ENCODE results near the gene GPR176. TPM values are rescaled to one million over a fixed set of nuclear protein-coding genes. Genes with fewer than 3 reads are reported as not detected.

Gene GPR176
- polyA plus RNA-seq, 1 of the 3 experiments (the other 2 are of a cell fraction), result 21.9 TPM

GRCh38 chr15:39966521-39966920 lies 46.5 kb upstream of the GPR176 start:
- ChIA-PET CTCF (no interaction called here), POLR2A (no interaction called here)
- H4K20me1 ChIP-seq (ENCODE audit: insufficient read depth), result no peaks in the 10 kb centered on the region
- no peak for DNase-seq
- peaks cover 0 to 4% of the 10 kb centered on the region in 2 experiments; a peak in 1 of 4 replicates for H3K4me1 ChIP-seq (ENCODE audit: control insufficient read depth in 1 of 2, insufficient read depth in 2 of 2, low read depth in 1 of 2, low read length in 1 of 2)
- no peaks in the 10 kb centered on the region for H3F3A ChIP-seq (replicated peaks; ENCODE audit: insufficient read depth)
- H3K4me3 ChIP-seq (ENCODE audit: low read depth in 2 of 2, low read length in 1 of 2), result no peak overlapping the region
- no peaks in the 10 kb centered on the region for H3K27me3 ChIP-seq (ENCODE audit: insufficient read depth)
- H3K36me3 ChIP-seq (replicated peaks in 1 of 2; ENCODE audit: control insufficient read depth in 1 of 2, insufficient read depth in 2 of 2, low read length in 1 of 2), result peaks cover 64 to 71% of the 10 kb centered on the region in 2 experiments
- H3K9ac ChIP-seq, result no peak overlapping the region
- H3K4me2 ChIP-seq, result no peak overlapping the region
- WGBS (ENCODE audit: low lambda C conversion rate), result 93% methylated on average over 2 of the region's 2 CpGs
- peaks cover 11% of the 10 kb centered on the region; the same call in 1 of the 2 replicates for H3K79me2 ChIP-seq (ENCODE audit: insufficient read depth)
- no peak overlapping the region for H3K27ac ChIP-seq (ENCODE audit: low read depth in 2 of 2, low read length in 1 of 2)
- H2AFZ ChIP-seq (ENCODE audit: low read depth), result no peak overlapping the region
- no peak for TF ChIP-seq NFIC (IDR thresholded peaks at IDR 0.05; ENCODE audit: borderline replicate concordance)
- TF ChIP-seq, protein P1, sequence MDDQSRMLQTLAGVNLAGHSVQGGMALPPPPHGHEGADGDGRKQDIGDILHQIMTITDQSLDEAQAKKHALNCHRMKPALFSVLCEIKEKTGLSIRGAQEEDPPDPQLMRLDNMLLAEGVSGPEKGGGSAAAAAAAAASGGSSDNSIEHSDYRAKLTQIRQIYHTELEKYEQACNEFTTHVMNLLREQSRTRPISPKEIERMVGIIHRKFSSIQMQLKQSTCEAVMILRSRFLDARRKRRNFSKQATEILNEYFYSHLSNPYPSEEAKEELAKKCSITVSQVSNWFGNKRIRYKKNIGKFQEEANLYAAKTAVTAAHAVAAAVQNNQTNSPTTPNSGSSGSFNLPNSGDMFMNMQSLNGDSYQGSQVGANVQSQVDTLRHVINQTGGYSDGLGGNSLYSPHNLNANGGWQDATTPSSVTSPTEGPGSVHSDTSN (IDR thresholded peaks at IDR 0.05), result no peak
- TF ChIP-seq GABPA (IDR thresholded peaks at IDR 0.05; ENCODE audit: low read depth), result no peak
- TF ChIP-seq IRF3 (IDR thresholded peaks at IDR 0.05; ENCODE audit: low read depth, low read length), result no peak
- no peak for TF ChIP-seq MEF2A (IDR thresholded peaks at IDR 0.05; ENCODE audit: borderline replicate concordance, low read depth)
- TF ChIP-seq ELF1 (IDR thresholded peaks at IDR 0.05), result no peak
- TF ChIP-seq JUND (IDR thresholded peaks at IDR 0.05), result no peak
- TF ChIP-seq FOSL2 (IDR thresholded peaks at IDR 0.05; ENCODE audit: borderline replicate concordance, low read depth), result no peak
- TF ChIP-seq FOXJ3 (CRISPR knock-in tag; IDR thresholded peaks at IDR 0.05), result no peak
- TF ChIP-seq SIN3A (IDR thresholded peaks at IDR 0.05; ENCODE audit: borderline replicate concordance, low read depth, low read length), result no peak
- TF ChIP-seq TEAD4 (IDR thresholded peaks at IDR 0.05; ENCODE audit: borderline replicate concordance, insufficient read depth), result no peak
- TF ChIP-seq FOXM1 (IDR thresholded peaks at IDR 0.05; ENCODE audit: low read depth), result no peak
- no peak for TF ChIP-seq EZH2phosphoT487 (IDR thresholded peaks at IDR 0.05; ENCODE audit: borderline replicate concordance, low read depth)
- H3K9me3 ChIP-seq, result no peaks in the 10 kb centered on the region
- H3K9me2 ChIP-seq, result no peaks in the 10 kb centered on the region

DNA sequence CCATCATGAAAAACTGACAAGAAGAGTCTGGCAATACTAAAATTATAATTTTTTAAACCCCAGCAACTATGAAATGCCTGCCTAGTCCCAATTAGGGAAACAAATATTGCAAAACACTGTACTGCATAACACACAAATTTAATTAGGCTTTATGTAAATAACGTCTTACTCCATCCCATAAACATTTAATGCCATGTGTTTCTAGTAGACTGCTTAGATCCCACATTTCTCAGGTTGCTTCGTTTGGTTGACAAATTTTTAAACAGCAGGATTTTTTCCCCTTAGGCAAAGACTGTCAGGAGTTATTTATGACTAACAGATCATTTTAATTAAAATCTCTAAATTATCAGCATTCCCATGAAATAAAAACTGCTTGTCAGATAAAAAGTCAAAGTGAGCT lies 43.7 kb upstream of the GPR176 start:
- Histone ChIP-seq H3K27ac (ENCODE audit: low read depth in 2 of 2, low read length in 1 of 2) (no peak overlapping the region), H3F3A (replicated peaks; ENCODE audit: insufficient read depth) (no peaks in the 10 kb centered on the region), H3K4me2 (no peak overlapping the region), H3K79me2 (ENCODE audit: insufficient read depth) (peaks cover 5% of the 10 kb centered on the region; the same call in 1 of the 2 replicates), H3K9me2 (no peaks in the 10 kb centered on the region), H3K9ac (no peak overlapping the region), H3K27me3 (ENCODE audit: insufficient read depth) (no peaks in the 10 kb centered on the region), H3K4me3 (ENCODE audit: low read depth in 2 of 2, low read length in 1 of 2) (no peak overlapping the region), H3K36me3 (replicated peaks in 1 of 2; ENCODE audit: control insufficient read depth in 1 of 2, insufficient read depth in 2 of 2, low read length in 1 of 2) (peaks cover 73 to 78% of the 10 kb centered on the region in 2 experiments), H2AFZ (ENCODE audit: low read depth) (no peak overlapping the region), H3K9me3 (no peaks in the 10 kb centered on the region), H3K4me1 (ENCODE audit: control insufficient read depth in 1 of 2, insufficient read depth in 2 of 2, low read depth in 1 of 2, low read length in 1 of 2) (no peaks in the 10 kb centered on the region), H4K20me1 (ENCODE audit: insufficient read depth) (no peaks in the 10 kb centered on the region)
- POLR2A ChIA-PET, result no interaction called here
- CTCF ChIA-PET, result interaction anchor here (1.4 kb wide), 1 partner anchor 76 kb away, joined by 6 read pairs; no protein-coding TSS in a partner anchor
- TF ChIP-seq, protein P2, sequence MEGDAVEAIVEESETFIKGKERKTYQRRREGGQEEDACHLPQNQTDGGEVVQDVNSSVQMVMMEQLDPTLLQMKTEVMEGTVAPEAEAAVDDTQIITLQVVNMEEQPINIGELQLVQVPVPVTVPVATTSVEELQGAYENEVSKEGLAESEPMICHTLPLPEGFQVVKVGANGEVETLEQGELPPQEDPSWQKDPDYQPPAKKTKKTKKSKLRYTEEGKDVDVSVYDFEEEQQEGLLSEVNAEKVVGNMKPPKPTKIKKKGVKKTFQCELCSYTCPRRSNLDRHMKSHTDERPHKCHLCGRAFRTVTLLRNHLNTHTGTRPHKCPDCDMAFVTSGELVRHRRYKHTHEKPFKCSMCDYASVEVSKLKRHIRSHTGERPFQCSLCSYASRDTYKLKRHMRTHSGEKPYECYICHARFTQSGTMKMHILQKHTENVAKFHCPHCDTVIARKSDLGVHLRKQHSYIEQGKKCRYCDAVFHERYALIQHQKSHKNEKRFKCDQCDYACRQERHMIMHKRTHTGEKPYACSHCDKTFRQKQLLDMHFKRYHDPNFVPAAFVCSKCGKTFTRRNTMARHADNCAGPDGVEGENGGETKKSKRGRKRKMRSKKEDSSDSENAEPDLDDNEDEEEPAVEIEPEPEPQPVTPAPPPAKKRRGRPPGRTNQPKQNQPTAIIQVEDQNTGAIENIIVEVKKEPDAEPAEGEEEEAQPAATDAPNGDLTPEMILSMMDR (IDR thresholded peaks at IDR 0.05), result no peak
- TF ChIP-seq EP300 (IDR thresholded peaks at IDR 0.05; ENCODE audit: borderline replicate concordance in 1 of 2, low read depth in 1 of 2, low read length in 1 of 2) (no peak), POLR2AphosphoS5 (IDR thresholded peaks at IDR 0.05; ENCODE audit: low read depth, low read length) (no peak), RCOR1 (IDR thresholded peaks at IDR 0.05; ENCODE audit: low read length) (no peak), USF1 (IDR thresholded peaks at IDR 0.05; ENCODE audit: borderline replicate concordance, low read depth) (no peak), GABPA (IDR thresholded peaks at IDR 0.05; ENCODE audit: low read depth) (no peak), TEAD4 (IDR thresholded peaks at IDR 0.05; ENCODE audit: borderline replicate concordance, insufficient read depth) (no peak), IRF3 (IDR thresholded peaks at IDR 0.05; ENCODE audit: low read depth, low read length) (no peak), RAD21 (IDR thresholded peaks at IDR 0.05; ENCODE audit: low read length) (no peak), RFX5 (IDR thresholded peaks at IDR 0.05; ENCODE audit: low read length) (no peak), TAF1 (IDR thresholded peaks at IDR 0.05; ENCODE audit: borderline replicate concordance, low read depth, low read length) (no peak), EZH2phosphoT487 (IDR thresholded peaks at IDR 0.05; ENCODE audit: borderline replicate concordance, low read depth) (no peak), FOXM1 (IDR thresholded peaks at IDR 0.05; ENCODE audit: low read depth) (no peak)
- 86% methylated on average over 2 of the region's 2 CpGs for whole genome bisulfite sequencing (ENCODE audit: low lambda C conversion rate)
- DNase-seq, result no peak

Measured in SK-N-SH (cell line).